Stimulated activated CD4-positive, alpha-beta T cell treated with anti-CD3 and anti-CD28 coated beads, Interleukin-15, amount 100 ng/mL, for 48 hours (primary cell): ENCODE results near the gene CACNA2D4.
A peak's percentile ranks its signal among the peaks of the same experiment; 100 is the strongest.

Experiments
- DNase-seq, 2 donors: peaks; one replicate each; pipeline ENCODE4 v3.0.0-alpha.2; 2020; ENCODE audit warnings: low read depth in 2 of 2

Gene CACNA2D4

GRCh38 chr12:1800401-1801302, 117.8 kb downstream of the CACNA2D4 start:
- DNase-seq, result no peak

- DNase-seq, result no peak
These were observed 118.5 kb downstream of the CACNA2D4 start for GRCh38 chr12:1799882-1800400.

DNA sequence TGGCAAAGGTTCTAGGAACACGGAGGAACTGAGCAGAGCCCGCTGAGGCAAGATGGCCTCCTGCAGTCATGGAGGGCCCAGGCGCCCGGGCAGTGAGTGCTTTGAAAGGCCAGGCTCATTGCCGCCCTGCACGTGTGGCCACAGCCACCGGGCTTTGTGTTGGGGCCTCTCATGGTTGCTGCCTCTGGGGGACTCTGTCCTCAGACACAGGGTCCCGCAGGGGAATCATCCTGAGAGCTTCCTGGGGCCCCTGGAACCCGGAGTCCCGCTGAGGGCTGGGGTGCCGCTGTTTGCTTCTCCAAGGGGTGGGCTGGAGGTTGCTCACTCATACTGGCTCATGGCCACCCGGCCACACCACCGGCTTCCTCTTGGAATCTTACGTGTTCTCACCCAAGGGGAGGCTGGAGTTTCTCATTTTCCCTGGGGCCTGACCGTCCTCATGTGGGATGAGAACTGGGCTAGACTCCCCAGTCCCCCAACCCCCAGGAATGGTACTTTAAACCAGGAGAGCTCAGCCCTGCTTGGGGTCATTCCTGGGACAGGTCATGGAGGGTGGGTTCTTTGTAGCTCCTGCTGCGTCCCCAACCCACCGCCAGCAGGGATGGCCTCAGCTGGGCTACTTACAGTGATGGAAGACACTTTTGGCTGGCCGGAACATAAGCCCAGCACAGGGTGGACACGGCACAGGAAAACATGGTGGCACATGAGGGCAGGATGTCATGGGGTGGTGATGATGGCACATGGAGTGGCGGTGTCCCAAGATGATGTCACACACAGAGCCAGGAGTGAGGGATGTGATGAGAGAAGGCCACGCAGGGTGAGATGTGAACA, 119.2 kb downstream of the CACNA2D4 start:
- DNase-seq, result no peak

- DNase-seq, result no peak
These were observed 119.8 kb downstream of the CACNA2D4 start for GRCh38 chr12:1798641-1799020.

GRCh38 chr12:1797991-1798640, 120.3 kb downstream of the CACNA2D4 start:
- DNase-seq, result no peak

GRCh38 chr12:1797011-1797901, 121.2 kb downstream of the CACNA2D4 start:
- peak; percentile 23 to 52 for DNase-seq

DNA sequence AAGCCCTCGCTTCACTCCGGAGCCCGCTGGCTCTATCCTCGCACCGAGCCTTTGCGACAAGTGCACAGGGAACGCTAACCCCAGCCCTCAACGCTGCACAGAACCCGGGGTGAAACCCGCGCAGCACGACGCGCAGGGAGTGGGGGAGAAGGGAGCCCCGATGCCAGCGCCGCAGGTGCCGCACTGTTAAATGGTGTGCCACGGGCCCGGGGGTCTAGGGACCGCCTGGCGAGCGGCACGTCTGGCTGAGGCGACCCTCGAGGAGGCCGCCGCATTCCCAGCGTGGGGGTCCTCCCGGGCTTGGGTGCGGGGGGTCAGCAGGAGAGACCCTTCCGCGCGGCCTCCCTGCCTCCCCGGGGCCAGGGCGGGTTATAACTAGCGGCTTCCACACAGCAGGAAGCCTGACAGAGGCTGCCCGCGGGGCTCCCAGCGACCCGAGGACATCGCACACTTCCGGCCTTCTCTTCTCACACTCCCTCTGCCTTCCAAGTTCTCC, 121.9 kb downstream of the CACNA2D4 start:
- peak; percentile 37 to 42 for DNase-seq

DNA sequence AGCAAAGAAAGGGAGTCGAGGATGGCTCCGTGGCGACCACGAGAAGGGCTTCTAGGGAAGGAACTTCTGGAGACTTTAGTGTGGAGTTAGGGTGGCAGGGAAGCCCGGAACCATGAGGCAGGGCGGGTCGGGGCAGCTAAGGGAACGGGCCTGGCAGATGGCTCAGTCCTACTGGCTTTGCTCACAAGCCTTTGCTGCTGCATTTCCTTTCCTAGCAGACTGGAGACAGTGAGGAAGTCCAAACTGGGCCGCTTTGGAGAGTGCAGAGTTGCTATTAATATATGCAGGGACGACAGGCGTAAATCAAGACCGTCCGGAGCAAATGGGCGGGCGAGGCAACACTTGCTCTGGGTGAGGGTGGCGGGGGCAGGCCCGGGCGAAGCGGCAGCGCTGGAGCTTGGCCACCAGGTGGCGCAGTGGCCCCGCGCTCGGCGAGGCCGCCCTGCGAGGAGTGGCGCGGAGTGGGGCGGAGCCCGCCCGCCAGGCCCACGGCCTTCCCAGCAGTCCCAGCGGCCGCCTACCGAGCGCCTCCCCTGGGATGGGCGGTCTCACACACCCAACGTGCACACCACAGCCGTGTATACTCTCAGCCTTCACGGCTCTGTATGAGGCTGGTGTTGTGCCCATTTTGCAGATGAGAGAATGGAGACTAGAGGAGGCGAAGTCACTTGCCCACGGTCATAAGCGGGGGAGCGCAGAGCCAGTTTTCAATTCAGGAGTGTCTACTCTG, 122.5 kb downstream of the CACNA2D4 start:
- peak; percentile 88 to 94 for DNase-seq

GRCh38 chr12:1795221-1795784, 123.1 kb downstream of the CACNA2D4 start:
- DNase-seq, result no peak

- no peak for DNase-seq
These were observed 123.9 kb downstream of the CACNA2D4 start for GRCh38 chr12:1794440-1795090.

DNA sequence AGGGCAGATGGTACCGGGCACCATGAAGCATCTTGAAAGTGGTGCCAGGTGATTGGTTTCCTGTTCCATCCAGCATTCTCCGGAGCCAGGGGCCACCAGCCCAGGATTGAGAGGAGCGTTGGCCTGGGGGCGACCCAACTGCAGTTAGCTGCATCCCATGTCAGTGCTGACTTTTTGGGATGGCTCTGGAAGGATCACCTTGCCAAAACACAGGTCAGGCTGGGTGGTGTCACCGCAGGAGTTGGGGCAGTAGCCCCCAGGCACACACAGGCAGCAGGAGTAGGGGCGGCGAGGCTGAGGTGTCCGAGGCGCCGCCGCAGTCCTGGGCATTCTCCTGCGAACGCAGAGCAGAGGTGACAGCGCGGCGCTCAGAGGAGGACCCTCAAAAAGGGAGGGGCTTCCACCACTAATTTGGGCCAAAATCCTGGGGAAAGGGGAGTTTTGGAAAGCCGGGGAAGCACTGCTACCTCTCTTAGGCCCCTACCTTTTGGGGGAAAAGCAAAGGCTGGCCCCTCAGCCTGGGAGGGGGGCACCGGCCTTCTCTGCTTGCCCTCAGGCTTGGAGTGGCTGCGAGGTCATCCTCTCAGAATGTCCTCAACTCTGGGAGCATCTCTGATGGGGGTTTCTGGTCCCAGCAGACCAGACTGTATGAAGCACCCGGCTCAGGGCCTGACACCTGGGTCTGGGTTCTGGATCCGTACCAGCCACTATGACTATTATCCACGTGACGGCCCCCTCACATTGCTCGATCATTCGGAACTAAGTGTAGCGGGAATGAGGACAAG, 124.8 kb downstream of the CACNA2D4 start:
- no peak for DNase-seq

GRCh38 chr12:1792406-1792805, 126.0 kb downstream of the CACNA2D4 start:
- DNase-seq, result no peak

DNA sequence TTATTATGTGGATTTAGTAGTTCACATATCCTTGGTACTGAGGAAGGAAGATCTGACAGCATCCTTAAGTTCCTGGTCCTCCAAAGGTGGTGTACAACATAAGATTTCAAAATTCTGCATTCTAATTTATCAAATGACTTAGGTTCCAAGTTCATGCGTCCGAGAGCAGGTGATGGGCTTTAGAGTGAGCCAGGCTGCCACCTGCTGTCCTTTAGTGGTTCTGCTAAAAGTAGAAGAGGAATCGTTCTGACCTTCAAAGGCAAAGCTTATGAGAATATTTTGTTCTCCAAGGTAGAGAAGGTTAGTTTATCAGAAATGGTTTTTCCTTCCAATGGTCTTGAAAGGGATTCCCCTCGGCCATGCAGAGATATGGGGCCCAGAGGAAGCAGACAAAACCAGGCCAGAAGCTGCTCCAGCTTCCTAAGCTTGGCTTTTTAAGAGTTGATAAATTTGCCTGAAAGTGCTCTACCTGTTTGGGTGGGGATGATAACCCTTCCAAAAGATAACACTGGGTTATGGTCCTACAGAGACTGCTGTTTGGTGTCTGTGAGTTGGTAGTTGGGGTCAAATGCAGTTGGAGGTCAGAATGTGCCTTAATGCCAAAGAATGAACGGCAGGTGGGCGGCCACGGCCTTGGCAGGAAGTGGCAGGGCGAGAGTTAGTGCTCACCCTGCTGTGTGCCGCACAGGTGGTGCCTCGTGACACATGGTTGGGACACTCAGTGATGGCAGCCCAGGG, 127.2 kb downstream of the CACNA2D4 start:
- peak; percentile 33 to 57 for DNase-seq

DNA sequence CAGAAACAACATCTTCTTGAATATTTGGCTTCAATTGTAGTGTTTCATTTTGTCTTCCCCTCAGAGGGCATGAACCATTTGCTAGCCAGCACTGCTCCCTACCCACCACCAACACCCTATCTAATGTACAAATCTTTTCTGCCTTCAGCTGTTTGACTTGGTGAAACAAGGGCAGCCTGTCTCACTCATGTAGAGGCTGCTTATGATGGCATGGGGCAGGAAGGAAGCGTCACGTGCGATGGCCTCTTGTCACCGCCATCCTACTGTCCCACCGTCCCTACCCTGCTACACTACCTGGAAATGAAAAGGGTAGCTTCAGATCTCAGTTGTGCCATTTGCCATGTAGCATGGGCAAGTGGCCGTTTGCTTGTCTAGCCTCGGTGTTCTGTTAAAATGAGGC, 128.0 kb downstream of the CACNA2D4 start:
- no peak for DNase-seq

DNA sequence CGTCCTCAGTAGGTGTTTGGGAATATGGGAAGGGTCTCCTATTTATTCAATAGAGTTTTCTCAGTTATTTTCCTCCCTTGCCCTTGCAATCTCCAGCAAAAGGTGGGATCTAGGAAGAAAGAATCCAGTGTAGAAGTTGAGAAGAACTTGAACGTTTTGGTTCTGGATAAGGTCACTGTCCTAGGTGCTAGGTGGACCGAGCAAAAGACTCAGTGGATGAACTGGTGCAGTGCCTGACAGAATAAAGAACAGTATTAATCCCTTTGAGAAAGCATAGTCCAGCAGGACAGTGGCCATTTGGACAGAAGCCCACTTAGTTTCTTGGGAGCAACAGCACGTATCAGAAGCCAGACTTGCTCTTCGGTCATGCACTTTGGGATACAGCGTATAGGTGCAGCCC, 130.7 kb downstream of the CACNA2D4 start:
- DNase-seq, result no peak

GRCh38 chr12:1782215-1782614, 136.2 kb downstream of the CACNA2D4 start:
- DNase-seq, result no peak

DNA sequence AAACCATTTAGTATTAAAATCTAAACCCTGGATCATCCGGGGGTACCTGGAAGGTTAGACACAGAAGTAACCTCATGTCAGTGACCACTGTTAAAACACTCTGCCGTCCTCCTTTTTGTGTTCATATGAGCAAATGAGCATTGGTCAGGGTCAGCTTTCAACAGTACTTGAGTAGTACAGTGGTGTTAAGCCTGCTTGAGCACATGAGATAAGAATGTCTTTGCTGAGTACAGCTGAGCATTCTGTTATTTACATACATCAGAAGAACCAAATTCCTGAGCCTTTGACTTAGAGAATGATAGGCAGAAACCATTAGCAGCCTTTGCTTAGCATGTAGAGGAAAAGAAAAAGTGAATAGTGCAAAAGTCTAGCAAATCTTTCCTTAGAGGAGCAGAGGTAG, 136.7 kb downstream of the CACNA2D4 start:
- DNase-seq, result no peak

DNA sequence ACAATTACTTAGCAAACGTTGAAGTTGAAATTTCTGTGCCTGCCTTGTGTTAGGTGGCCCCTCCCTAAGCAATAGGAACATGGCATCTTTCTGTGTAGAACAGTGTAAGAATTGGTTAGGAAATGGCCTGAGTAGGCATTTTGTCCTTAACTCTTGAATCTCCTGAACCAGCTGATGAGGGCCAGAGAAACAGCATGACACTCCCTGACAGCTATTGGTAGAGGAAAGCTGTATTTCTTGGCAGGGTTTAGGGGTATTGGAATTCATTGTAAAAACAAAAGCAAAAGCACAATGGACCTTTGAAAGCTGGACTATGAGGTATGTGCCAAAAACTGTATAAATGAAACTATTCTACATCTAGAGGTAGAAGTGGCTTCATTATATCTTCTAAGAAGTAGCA, 138.7 kb downstream of the CACNA2D4 start:
- DNase-seq, result no peak
